Neural progenitor cell (in vitro differentiated cells): ENCODE measurements around the gene CKAP2L. TPM values are rescaled to one million over a fixed set of nuclear protein-coding genes. Genes with fewer than 3 reads are reported as not detected.

Experiments
- DNase-seq: peaks from one replicate; pipeline ENCODE4 v3.0.0-alpha.2; 2016; ENCODE audit warnings: low spot score
- H2AFZ ChIP-seq: fragments of 200-600 bp; sonication (generic); replicated peaks from 2 replicates; pipeline ENCODE4 v1.6.1; 2016; ENCODE audit warnings: antibody characterized with exemption
- H3F3A ChIP-seq: fragments of 200-600 bp; sonication (generic); 2 replicates; pipeline ENCODE4 v1.6.1; 2016; ENCODE audit warnings: antibody characterized with exemption, low read depth
- H3K27ac ChIP-seq: fragments of 200-600 bp; sonication (generic); 2 replicates; pipeline ENCODE4 v1.5.1; 2016; ENCODE audit warnings: mild to moderate bottlenecking
- H3K27me3 ChIP-seq: fragments of 200-600 bp; sonication (generic); 2 replicates; pipeline ENCODE4 v1.6.1; 2016; ENCODE audit warnings: mild to moderate bottlenecking, moderate library complexity
- H3K36me3 ChIP-seq: fragments of 200-600 bp; sonication (generic); 2 replicates; pipeline ENCODE4 v1.5.1; 2016
- H3K4me1 ChIP-seq: fragments of 200-600 bp; sonication (generic); 2 replicates; pipeline ENCODE4 v1.6.1; 2016; ENCODE audit warnings: mixed run types
- H3K4me2 ChIP-seq: fragments of 200-600 bp; sonication (generic); 2 replicates; pipeline ENCODE4 v1.6.1; 2016
- H3K4me3 ChIP-seq: fragments of 200-600 bp; sonication (generic); 2 replicates; pipeline ENCODE4 v1.5.1; 2016
- H3K79me2 ChIP-seq: fragments of 200-600 bp; sonication (generic); 2 replicates; pipeline ENCODE4 v1.6.1; 2016; ENCODE audit warnings: low read depth
- H3K9ac ChIP-seq: fragments of 200-600 bp; sonication (generic); 2 replicates; pipeline ENCODE4 v1.6.1; 2016
- H3K9me3 ChIP-seq: fragments of 200-600 bp; sonication (generic); 2 replicates; pipeline ENCODE4 v1.5.1; 2016; ENCODE audit warnings: low read depth
- H4K20me1 ChIP-seq: fragments of 200-600 bp; sonication (generic); 2 replicates; pipeline ENCODE4 v1.6.1; 2016; ENCODE audit warnings: low read depth
- H3K27ac Mint-ChIP-seq: 3 replicates; pipeline ENCODE4 v1.8.0; 2021; ENCODE audit warnings: mixed read lengths
- H3K27me3 Mint-ChIP-seq: 2 replicates; pipeline ENCODE4 v1.8.0; 2022; ENCODE audit warnings: low read depth, mild to moderate bottlenecking, inconsistent platforms, moderate library complexity, mixed read lengths; ENCODE audit not compliant: insufficient read depth
- H3K36me3 Mint-ChIP-seq: 3 replicates; pipeline ENCODE4 v1.8.0; 2021; ENCODE audit warnings: mixed read lengths
- H3K4me1 Mint-ChIP-seq: 3 replicates; pipeline ENCODE4 v1.8.0; 2021; ENCODE audit warnings: mixed read lengths
- H3K4me3 Mint-ChIP-seq: 3 replicates; pipeline ENCODE4 v1.8.0; 2021; ENCODE audit warnings: mild to moderate bottlenecking, moderate library complexity, mixed read lengths
- H3K9me3 Mint-ChIP-seq: 3 replicates; pipeline ENCODE4 v1.8.0; 2020; ENCODE audit warnings: mixed read lengths
- CTCF ChIP-seq: fragments of 200-600 bp; sonication (generic); IDR thresholded peaks from 2 replicates; pipeline ENCODE4 v1.5.1; 2017; ENCODE audit warnings: antibody characterized with exemption, mild to moderate bottlenecking
- EZH2 ChIP-seq: fragments of 200-600 bp; sonication (generic); IDR thresholded peaks from 2 replicates; pipeline ENCODE4 v1.6.1; 2017; ENCODE audit warnings: antibody characterized with exemption, mild to moderate bottlenecking, moderate library complexity
- EZH2phosphoT487 ChIP-seq: fragments of 200-600 bp; sonication (generic); IDR thresholded peaks from 2 replicates; pipeline ENCODE4 v1.6.1; 2017; ENCODE audit warnings: antibody characterized with exemption
- total RNA-seq: library from RNA; depleted of rRNA; stranded (reverse); fragments of >200 nt; gene quantifications from 2 replicates; pipeline ENCODE4 v1.2.3, GENCODE V29; 2015; ENCODE audit warnings: low replicate concordance

The CKAP2L gene
- total RNA-seq, 1 donor from 2014 or later: 53.7 TPM

GRCh38 chr2:112706170-112706664 is 58.2 kb downstream of the CKAP2L start:
- no peaks in the 10 kb centered on the region for H3K9me3 Mint-ChIP-seq
- H3K27me3 Mint-ChIP-seq: peaks cover 18% of the 10 kb centered on the region
- Histone ChIP-seq H3F3A (no peaks in the 10 kb centered on the region), H3K27me3 (no peaks in the 10 kb centered on the region), H3K9me3 (no peaks in the 10 kb centered on the region), H3K79me2 (no peaks in the 10 kb centered on the region), H3K36me3 (no peaks in the 10 kb centered on the region), H3K4me3 (no peak overlapping the region), H3K27ac (no peak overlapping the region), H4K20me1 (no peaks in the 10 kb centered on the region), H3K4me2 (no peak overlapping the region), H2AFZ (no peak overlapping the region), H3K4me1 (no peaks in the 10 kb centered on the region), H3K9ac (no peak overlapping the region)
- no peak overlapping the region for H3K27ac Mint-ChIP-seq
- no peaks in the 10 kb centered on the region for H3K36me3 Mint-ChIP-seq
- TF ChIP-seq EZH2phosphoT487: no peak
- TF ChIP-seq CTCF: no peak
- TF ChIP-seq EZH2: no peak
- H3K4me3 Mint-ChIP-seq: no peak overlapping the region
- peaks cover 12% of the 10 kb centered on the region for H3K4me1 Mint-ChIP-seq
- DNase-seq: no peak

- no peaks in the 10 kb centered on the region for H3K79me2 ChIP-seq
- H3K27ac ChIP-seq: no peak overlapping the region
- no peaks in the 10 kb centered on the region for H3K36me3 ChIP-seq
- H3K27me3 Mint-ChIP-seq: peaks cover 13% of the 10 kb centered on the region
- no peak overlapping the region for H3K4me2 ChIP-seq
- no peak overlapping the region for H3K9ac ChIP-seq
- H4K20me1 ChIP-seq: no peaks in the 10 kb centered on the region
- no peaks in the 10 kb centered on the region for H3K9me3 ChIP-seq
- H2AFZ ChIP-seq: no peak overlapping the region
- no peaks in the 10 kb centered on the region for H3K27me3 ChIP-seq
- H3K4me3 ChIP-seq: no peak overlapping the region
- no peak for DNase-seq
- no peaks in the 10 kb centered on the region for H3F3A ChIP-seq
- H3K4me1 Mint-ChIP-seq: peaks cover 12% of the 10 kb centered on the region
- H3K4me1 ChIP-seq: no peaks in the 10 kb centered on the region
- H3K9me3 Mint-ChIP-seq: no peaks in the 10 kb centered on the region
- no peaks in the 10 kb centered on the region for H3K36me3 Mint-ChIP-seq
- H3K27ac Mint-ChIP-seq: no peak overlapping the region
- H3K4me3 Mint-ChIP-seq: no peak overlapping the region
- TF ChIP-seq CTCF: no peak
- no peak for TF ChIP-seq EZH2
Observed at GRCh38 chr2:112705575-112705974, 58.8 kb downstream of the CKAP2L start.

GRCh38 chr2:112703684-112704083 is 60.7 kb downstream of the CKAP2L start:
- no peak overlapping the region for H3K4me2 ChIP-seq
- H3K4me3 ChIP-seq: no peak overlapping the region
- TF ChIP-seq EZH2 (no peak), CTCF (no peak), EZH2phosphoT487 (no peak)
- H3K27ac ChIP-seq: no peak overlapping the region
- H3K79me2 ChIP-seq: no peaks in the 10 kb centered on the region
- no peaks in the 10 kb centered on the region for H3K9me3 ChIP-seq
- no peak for DNase-seq
- no peaks in the 10 kb centered on the region for H3K36me3 ChIP-seq
- no peaks in the 10 kb centered on the region for H4K20me1 ChIP-seq
- no peak overlapping the region for H3K9ac ChIP-seq
- H3F3A ChIP-seq: no peaks in the 10 kb centered on the region
- Mint-ChIP-seq H3K4me3 (no peak overlapping the region), H3K36me3 (no peaks in the 10 kb centered on the region), H3K4me1 (peaks cover 3% of the 10 kb centered on the region), H3K9me3 (no peaks in the 10 kb centered on the region), H3K27ac (no peak overlapping the region), H3K27me3 (peaks cover 11% of the 10 kb centered on the region)
- H3K4me1 ChIP-seq: no peaks in the 10 kb centered on the region
- H2AFZ ChIP-seq: no peak overlapping the region
- no peaks in the 10 kb centered on the region for H3K27me3 ChIP-seq
